GM23338 (cell line): ENCODE measurements around the gene ADCY1. TPM values are rescaled to one million over a fixed set of nuclear protein-coding genes. Genes with fewer than 3 reads are reported as not detected.

Experiments used
- ATAC-seq: fragments of 200-7000 bp; cut with Tn5 transposase; 3 replicates; pipeline ENCODE4 v1.9.1; 2020
- DNase-seq: peaks from one replicate; pipeline ENCODE4 v3.0.0-alpha.2; 2015; ENCODE audit warnings: low spot score
- H2AFZ ChIP-seq: fragments of 200-600 bp; sonication (generic); 2 replicates; pipeline ENCODE4 v1.8.0; 2016; ENCODE audit warnings: antibody characterized with exemption, mild to moderate bottlenecking, moderate library complexity
- H3F3A ChIP-seq: fragments of 200-600 bp; sonication (generic); replicated peaks from 2 replicates; pipeline ENCODE4 v1.8.0; 2017; ENCODE audit warnings: antibody characterized with exemption, mixed run types, low read depth
- H3K27ac ChIP-seq: fragments of 200-600 bp; sonication (generic); 2 replicates; pipeline ENCODE4 v1.6.1; 2016; ENCODE audit warnings: low read depth
- H3K27me3 ChIP-seq: fragments of 200-600 bp; sonication (generic); 2 replicates; pipeline ENCODE4 v1.8.0; 2016; ENCODE audit warnings: mild to moderate bottlenecking, mixed run types, moderate library complexity; ENCODE audit not compliant: insufficient read depth
- H3K36me3 ChIP-seq: fragments of 200-600 bp; sonication (generic); 2 replicates; pipeline ENCODE4 v1.8.0; 2016; ENCODE audit warnings: mild to moderate bottlenecking; ENCODE audit not compliant: insufficient read depth
- H3K4me1 ChIP-seq: fragments of 200-600 bp; sonication (generic); 2 replicates; pipeline ENCODE4 v1.8.0; 2016; ENCODE audit warnings: mild to moderate bottlenecking, moderate library complexity; ENCODE audit not compliant: insufficient read depth
- H3K4me2 ChIP-seq: fragments of 200-600 bp; sonication (generic); 2 replicates; pipeline ENCODE4 v1.7.1; 2017; ENCODE audit warnings: mixed run types
- H3K4me3 ChIP-seq: fragments of 200-600 bp; sonication (generic); 2 replicates; pipeline ENCODE4 v1.6.1; 2016; ENCODE audit warnings: mixed run types
- H3K79me2 ChIP-seq: fragments of 200-600 bp; sonication (generic); replicated peaks from 2 replicates; pipeline ENCODE4 v1.8.0; 2017; ENCODE audit warnings: mild to moderate bottlenecking; ENCODE audit not compliant: insufficient read depth
- H3K9me2 ChIP-seq: fragments of 200-600 bp; sonication (generic); 2 replicates; pipeline ENCODE4 v1.8.0; 2017; ENCODE audit not compliant: insufficient read depth
- H4K20me1 ChIP-seq: fragments of 200-600 bp; sonication (generic); replicated peaks from 2 replicates; pipeline ENCODE4 v1.8.0; 2017; ENCODE audit warnings: mild to moderate bottlenecking; ENCODE audit not compliant: insufficient read depth
- H3K27ac Mint-ChIP-seq: 2 replicates; pipeline ENCODE4 v1.8.0; 2020; ENCODE audit warnings: inconsistent platforms, mild to moderate bottlenecking, moderate library complexity, mixed read lengths
- H3K27me3 Mint-ChIP-seq: 3 replicates; pipeline ENCODE4 v1.8.0; 2022; ENCODE audit warnings: low read depth, mild to moderate bottlenecking, moderate library complexity, mixed read lengths, inconsistent platforms; ENCODE audit not compliant: insufficient read depth, poor library complexity
- H3K36me3 Mint-ChIP-seq: 3 replicates; pipeline ENCODE4 v1.8.0; 2021; ENCODE audit warnings: low read depth, mild to moderate bottlenecking, inconsistent platforms, moderate library complexity, mixed read lengths
- H3K4me1 Mint-ChIP-seq: 3 replicates; pipeline ENCODE4 v1.8.0; 2020; ENCODE audit warnings: mild to moderate bottlenecking, inconsistent platforms, mixed read lengths
- H3K4me3 Mint-ChIP-seq: 3 replicates; pipeline ENCODE4 v1.8.0; 2021; ENCODE audit warnings: moderate library complexity, mild to moderate bottlenecking, inconsistent platforms, mixed read lengths
- H3K9me3 Mint-ChIP-seq: 3 replicates; pipeline ENCODE4 v1.8.0; 2020; ENCODE audit warnings: moderate library complexity, mild to moderate bottlenecking, inconsistent platforms, mixed read lengths
- CREB1 ChIP-seq: fragments of 250-450 bp; sonication (Bioruptor Pico); IDR thresholded peaks from 2 replicates; pipeline ENCODE4 v1.5.0; 2020; ENCODE audit warnings: low read depth, mild to moderate bottlenecking, moderate library complexity
- EZH2 ChIP-seq: fragments of 200-600 bp; sonication (generic); IDR thresholded peaks from one replicate; pipeline ENCODE4 v1.8.0; 2017; ENCODE audit warnings: antibody characterized with exemption, mild to moderate bottlenecking, low read depth; ENCODE audit not compliant: unreplicated experiment
- EZH2phosphoT487 ChIP-seq: fragments of 200-600 bp; sonication (generic); IDR thresholded peaks from one replicate; pipeline ENCODE4 v1.8.1; 2018; ENCODE audit warnings: antibody characterized with exemption; ENCODE audit not compliant: unreplicated experiment
- JUNB ChIP-seq: IDR thresholded peaks from one replicate; pipeline ENCODE4 v1.6.1; 2016; ENCODE audit warnings: antibody characterized with exemption; ENCODE audit not compliant: unreplicated experiment
- NANOG ChIP-seq: IDR thresholded peaks from 2 replicates; pipeline ENCODE4 v1.6.1; 2016; ENCODE audit warnings: antibody characterized with exemption, borderline replicate concordance
- POLR2AphosphoS5 ChIP-seq: IDR thresholded peaks from 2 replicates; pipeline ENCODE4 v1.6.1; 2016; ENCODE audit warnings: antibody characterized with exemption, low read depth
- STAT1 ChIP-seq: IDR thresholded peaks from one replicate; pipeline ENCODE4 v1.6.1; 2016; ENCODE audit warnings: antibody characterized with exemption; ENCODE audit not compliant: unreplicated experiment
- ZNF114 ChIP-seq: fragments of 250-450 bp; sonication (Bioruptor Pico); IDR thresholded peaks from 2 replicates; pipeline ENCODE4 v1.5.0; 2020; ENCODE audit warnings: mild to moderate bottlenecking, moderate library complexity
- ZNF331 ChIP-seq: fragments of 250-450 bp; sonication (Bioruptor Pico); IDR thresholded peaks from 2 replicates; pipeline ENCODE4 v1.5.0; 2020; ENCODE audit warnings: low read depth, mild to moderate bottlenecking, moderate library complexity
- polyA plus RNA-seq: library from polyadenylated mRNA; unstranded; fragments of >200 nt; fragmentation: Nextera tagmentation; extraction: Ambion mirVana; gene quantifications from 2 replicates; pipeline ENCODE4 v1.2.1, GENCODE V29; 2016
- total RNA-seq: library from RNA; depleted of rRNA; stranded (reverse); fragments of >200 nt; shearing (Covaris generic); gene quantifications from 2 replicates; pipeline ENCODE4 v1.2.3, GENCODE V29; 2014
- TF ChIP-seq, protein P1 (sequence below): IDR thresholded peaks from 2 replicates; pipeline ENCODE4 v1.6.1; 2016; ENCODE audit warnings: antibody characterized with exemption
- TF ChIP-seq, protein P2 (sequence below): IDR thresholded peaks from one replicate; pipeline ENCODE4 v1.6.1; 2018; ENCODE audit warnings: antibody characterized with exemption; ENCODE audit not compliant: unreplicated experiment

ADCY1 gene
- total and polyA plus RNA-seq, 2 experiments from 2014 or later = 2.3 to 18.7 TPM

DNA sequence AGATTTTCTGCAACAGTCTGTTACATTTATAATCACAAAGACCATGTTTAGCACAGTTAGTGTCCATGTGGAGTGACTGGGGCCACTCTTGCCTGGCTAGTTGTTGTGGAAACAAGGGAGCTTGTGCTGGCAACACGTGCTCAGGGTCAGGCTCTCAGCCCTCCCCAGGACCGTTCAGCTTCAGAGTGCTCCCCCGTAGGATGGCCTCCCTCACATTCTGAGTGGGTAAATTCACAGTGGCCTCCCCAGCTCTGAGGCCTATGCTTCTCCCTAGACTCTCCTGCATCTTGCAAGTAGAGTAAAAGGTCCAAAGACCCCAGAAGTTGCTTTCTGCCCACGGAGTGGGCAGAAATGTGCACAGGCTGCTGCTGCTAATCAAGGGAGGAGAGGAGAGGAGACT lies 122.3 kb downstream of the ADCY1 start:
- Mint-ChIP-seq H3K27ac (no peak overlapping the region), H3K4me3 (no peak overlapping the region)
- no peak for ATAC-seq

DNA sequence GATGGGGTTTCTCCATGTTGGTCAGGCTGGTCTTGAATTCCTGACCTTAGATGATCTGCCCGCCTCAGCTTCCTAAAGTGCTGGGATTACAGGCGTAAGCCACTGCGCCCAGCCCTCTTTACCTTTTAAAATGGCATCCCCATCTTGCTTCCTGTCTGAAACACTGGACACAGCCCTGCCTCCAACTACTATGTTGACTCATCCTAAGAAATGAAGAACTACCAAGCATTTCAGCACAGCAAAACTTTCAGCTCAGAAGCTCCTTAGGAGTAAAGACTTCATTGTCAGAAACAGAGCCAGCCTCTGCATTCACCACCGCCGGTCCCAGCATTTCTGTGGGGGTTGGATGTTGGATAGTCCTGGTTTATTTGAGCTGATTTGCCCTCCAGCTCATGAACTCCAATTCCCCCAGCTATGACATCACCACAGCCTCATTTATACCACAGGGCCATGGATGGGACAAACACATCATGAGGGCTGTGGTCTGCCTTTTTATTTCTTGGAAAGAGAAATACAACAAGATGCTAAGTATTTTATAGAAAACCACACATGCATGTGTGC lies 123.5 kb downstream of the ADCY1 start:
- no peak for DNase-seq
- Histone ChIP-seq H3K27me3 (no peaks in the 10 kb centered on the region), H3K4me2 (no peak overlapping the region), H3F3A (no peaks in the 10 kb centered on the region), H3K36me3 (no peaks in the 10 kb centered on the region), H3K79me2 (no peaks in the 10 kb centered on the region), H4K20me1 (no peaks in the 10 kb centered on the region), H3K4me3 (no peak overlapping the region), H3K9me2 (no peaks in the 10 kb centered on the region), H3K27ac (no peak overlapping the region), H3K4me1 (no peaks in the 10 kb centered on the region), H2AFZ (no peak overlapping the region)
- no peaks in the 10 kb centered on the region; the same call in 2 of the 3 replicates for H3K9me3 Mint-ChIP-seq
- no peak overlapping the region for H3K4me3 Mint-ChIP-seq
- ATAC-seq = no peak
- H3K27me3 Mint-ChIP-seq = peaks cover 1% of the 10 kb centered on the region
- H3K36me3 Mint-ChIP-seq = peaks cover 3% of the 10 kb centered on the region
- peak overlapping the region; percentile 59; the same call in 1 of the 2 replicates for H3K27ac Mint-ChIP-seq
- no peaks in the 10 kb centered on the region for H3K4me1 Mint-ChIP-seq
- TF ChIP-seq EZH2phosphoT487 (no peak), CREB1 (CRISPR knock-in tag) (no peak), EZH2 (no peak)
- TF ChIP-seq, protein P1, sequence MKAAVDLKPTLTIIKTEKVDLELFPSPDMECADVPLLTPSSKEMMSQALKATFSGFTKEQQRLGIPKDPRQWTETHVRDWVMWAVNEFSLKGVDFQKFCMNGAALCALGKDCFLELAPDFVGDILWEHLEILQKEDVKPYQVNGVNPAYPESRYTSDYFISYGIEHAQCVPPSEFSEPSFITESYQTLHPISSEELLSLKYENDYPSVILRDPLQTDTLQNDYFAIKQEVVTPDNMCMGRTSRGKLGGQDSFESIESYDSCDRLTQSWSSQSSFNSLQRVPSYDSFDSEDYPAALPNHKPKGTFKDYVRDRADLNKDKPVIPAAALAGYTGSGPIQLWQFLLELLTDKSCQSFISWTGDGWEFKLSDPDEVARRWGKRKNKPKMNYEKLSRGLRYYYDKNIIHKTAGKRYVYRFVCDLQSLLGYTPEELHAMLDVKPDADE = no peak
- TF ChIP-seq, protein P2, sequence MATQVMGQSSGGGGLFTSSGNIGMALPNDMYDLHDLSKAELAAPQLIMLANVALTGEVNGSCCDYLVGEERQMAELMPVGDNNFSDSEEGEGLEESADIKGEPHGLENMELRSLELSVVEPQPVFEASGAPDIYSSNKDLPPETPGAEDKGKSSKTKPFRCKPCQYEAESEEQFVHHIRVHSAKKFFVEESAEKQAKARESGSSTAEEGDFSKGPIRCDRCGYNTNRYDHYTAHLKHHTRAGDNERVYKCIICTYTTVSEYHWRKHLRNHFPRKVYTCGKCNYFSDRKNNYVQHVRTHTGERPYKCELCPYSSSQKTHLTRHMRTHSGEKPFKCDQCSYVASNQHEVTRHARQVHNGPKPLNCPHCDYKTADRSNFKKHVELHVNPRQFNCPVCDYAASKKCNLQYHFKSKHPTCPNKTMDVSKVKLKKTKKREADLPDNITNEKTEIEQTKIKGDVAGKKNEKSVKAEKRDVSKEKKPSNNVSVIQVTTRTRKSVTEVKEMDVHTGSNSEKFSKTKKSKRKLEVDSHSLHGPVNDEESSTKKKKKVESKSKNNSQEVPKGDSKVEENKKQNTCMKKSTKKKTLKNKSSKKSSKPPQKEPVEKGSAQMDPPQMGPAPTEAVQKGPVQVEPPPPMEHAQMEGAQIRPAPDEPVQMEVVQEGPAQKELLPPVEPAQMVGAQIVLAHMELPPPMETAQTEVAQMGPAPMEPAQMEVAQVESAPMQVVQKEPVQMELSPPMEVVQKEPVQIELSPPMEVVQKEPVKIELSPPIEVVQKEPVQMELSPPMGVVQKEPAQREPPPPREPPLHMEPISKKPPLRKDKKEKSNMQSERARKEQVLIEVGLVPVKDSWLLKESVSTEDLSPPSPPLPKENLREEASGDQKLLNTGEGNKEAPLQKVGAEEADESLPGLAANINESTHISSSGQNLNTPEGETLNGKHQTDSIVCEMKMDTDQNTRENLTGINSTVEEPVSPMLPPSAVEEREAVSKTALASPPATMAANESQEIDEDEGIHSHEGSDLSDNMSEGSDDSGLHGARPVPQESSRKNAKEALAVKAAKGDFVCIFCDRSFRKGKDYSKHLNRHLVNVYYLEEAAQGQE = no peak

More for the DNA sequence above, 122.3 kb downstream of the ADCY1 start:
- Histone ChIP-seq H3K36me3 (no peaks in the 10 kb centered on the region), H3K79me2 (no peaks in the 10 kb centered on the region), H3K4me1 (no peaks in the 10 kb centered on the region), H3K4me2 (no peak overlapping the region), H3K9me2 (no peaks in the 10 kb centered on the region), H3F3A (no peaks in the 10 kb centered on the region), H3K27me3 (no peaks in the 10 kb centered on the region), H2AFZ (no peak overlapping the region), H4K20me1 (no peaks in the 10 kb centered on the region), H3K4me3 (no peak overlapping the region), H3K27ac (no peak overlapping the region)
- H3K27me3 Mint-ChIP-seq = peaks cover 1% of the 10 kb centered on the region
- peaks cover 8% of the 10 kb centered on the region; the same call in 2 of the 3 replicates for H3K36me3 Mint-ChIP-seq
- no peaks in the 10 kb centered on the region; the same call in 2 of the 3 replicates for H3K9me3 Mint-ChIP-seq
- H3K4me1 Mint-ChIP-seq = no peaks in the 10 kb centered on the region
- TF ChIP-seq POLR2AphosphoS5 = no peak
- no peak for TF ChIP-seq NANOG
- no peak for TF ChIP-seq EZH2
- no peak for TF ChIP-seq STAT1
- no peak for TF ChIP-seq CREB1 (CRISPR knock-in tag)
- no peak for TF ChIP-seq ZNF114 (CRISPR knock-in tag)
- TF ChIP-seq JUNB = no peak
- TF ChIP-seq ZNF331 = no peak
- TF ChIP-seq, protein P1 = no peak
- no peak for DNase-seq
